ENCODE data around the gene ACVR1.

The ACVR1 gene

DNA sequence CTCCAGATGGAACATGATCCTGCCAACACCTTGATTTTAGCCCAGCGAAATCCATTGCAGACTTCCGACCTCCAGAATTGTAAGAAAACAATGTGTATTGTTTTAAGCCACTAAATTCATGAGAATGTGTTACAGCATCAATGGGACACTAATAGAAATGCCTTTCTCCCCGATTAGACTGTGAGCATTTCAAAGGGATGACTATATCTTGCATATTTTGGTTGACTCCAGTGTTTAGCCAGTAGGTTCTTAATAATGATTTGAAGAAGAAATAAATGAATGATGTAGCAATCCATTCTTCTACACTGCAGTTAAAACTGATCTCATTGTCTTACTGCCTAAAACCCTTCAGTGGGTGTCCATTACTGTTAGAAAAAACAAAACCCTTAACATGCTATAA, 180.1 kb downstream of the ACVR1 start:
- Histone ChIP-seq H3K4me1 (ENCODE audit: insufficient read depth, poor library complexity, severe bottlenecking) (peaks cover 15% of the 10 kb centered on the region), H3K36me3 (ENCODE audit: low read depth) (no peaks in the 10 kb centered on the region), H3K4me3 (ENCODE audit: severe bottlenecking) (no peak overlapping the region), H3K9me3 (ENCODE audit: severe bottlenecking) (peaks cover under 1% of the 10 kb centered on the region), H3K27ac (ENCODE audit: poor library complexity, severe bottlenecking) (no peak overlapping the region), H3K27me3 (ENCODE audit: insufficient read depth, poor library complexity, severe bottlenecking) (no peaks in the 10 kb centered on the region)
- no peak for ATAC-seq (ENCODE audit: low read depth)
- TF ChIP-seq, protein P1, sequence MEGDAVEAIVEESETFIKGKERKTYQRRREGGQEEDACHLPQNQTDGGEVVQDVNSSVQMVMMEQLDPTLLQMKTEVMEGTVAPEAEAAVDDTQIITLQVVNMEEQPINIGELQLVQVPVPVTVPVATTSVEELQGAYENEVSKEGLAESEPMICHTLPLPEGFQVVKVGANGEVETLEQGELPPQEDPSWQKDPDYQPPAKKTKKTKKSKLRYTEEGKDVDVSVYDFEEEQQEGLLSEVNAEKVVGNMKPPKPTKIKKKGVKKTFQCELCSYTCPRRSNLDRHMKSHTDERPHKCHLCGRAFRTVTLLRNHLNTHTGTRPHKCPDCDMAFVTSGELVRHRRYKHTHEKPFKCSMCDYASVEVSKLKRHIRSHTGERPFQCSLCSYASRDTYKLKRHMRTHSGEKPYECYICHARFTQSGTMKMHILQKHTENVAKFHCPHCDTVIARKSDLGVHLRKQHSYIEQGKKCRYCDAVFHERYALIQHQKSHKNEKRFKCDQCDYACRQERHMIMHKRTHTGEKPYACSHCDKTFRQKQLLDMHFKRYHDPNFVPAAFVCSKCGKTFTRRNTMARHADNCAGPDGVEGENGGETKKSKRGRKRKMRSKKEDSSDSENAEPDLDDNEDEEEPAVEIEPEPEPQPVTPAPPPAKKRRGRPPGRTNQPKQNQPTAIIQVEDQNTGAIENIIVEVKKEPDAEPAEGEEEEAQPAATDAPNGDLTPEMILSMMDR (IDR thresholded peaks at IDR 0.05; ENCODE audit: poor library complexity, severe bottlenecking) = no peak
- DNase-seq (ENCODE audit: low spot score) = no peak

DNA sequence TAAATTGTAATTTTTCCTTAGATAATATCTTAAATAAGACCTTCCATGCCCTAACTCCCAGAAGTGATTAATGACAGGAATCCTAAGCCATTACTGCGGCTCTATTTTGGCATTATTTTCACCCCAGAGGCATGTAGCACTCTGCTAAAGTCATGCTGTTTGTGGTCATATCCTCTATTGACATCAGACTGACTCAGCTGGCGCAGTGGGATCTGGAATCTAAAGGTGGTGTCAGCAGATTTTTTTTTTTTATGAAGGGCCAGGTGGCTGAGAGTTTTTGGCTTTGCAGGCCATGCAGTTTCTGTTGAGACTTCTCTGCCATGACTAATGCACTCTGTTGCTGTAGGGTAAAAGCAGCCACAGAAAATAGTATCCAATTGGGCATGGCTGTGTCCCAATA, 183.4 kb downstream of the ACVR1 start:
- Histone ChIP-seq H3K9me3 (ENCODE audit: severe bottlenecking) (peaks cover 2% of the 10 kb centered on the region), H3K27me3 (ENCODE audit: insufficient read depth, poor library complexity, severe bottlenecking) (no peaks in the 10 kb centered on the region), H3K27ac (ENCODE audit: poor library complexity, severe bottlenecking) (peak overlapping the region; percentile 57), H3K36me3 (ENCODE audit: low read depth) (no peaks in the 10 kb centered on the region), H3K4me1 (ENCODE audit: insufficient read depth, poor library complexity, severe bottlenecking) (peaks cover 15% of the 10 kb centered on the region), H3K4me3 (ENCODE audit: severe bottlenecking) (no peak overlapping the region)
- DNase-seq (ENCODE audit: low spot score) (peak; percentile 81), ATAC-seq (ENCODE audit: low read depth) (peak; percentile 98)
- TF ChIP-seq, protein P1 (IDR thresholded peaks at IDR 0.05; ENCODE audit: poor library complexity, severe bottlenecking) = no peak

DNA sequence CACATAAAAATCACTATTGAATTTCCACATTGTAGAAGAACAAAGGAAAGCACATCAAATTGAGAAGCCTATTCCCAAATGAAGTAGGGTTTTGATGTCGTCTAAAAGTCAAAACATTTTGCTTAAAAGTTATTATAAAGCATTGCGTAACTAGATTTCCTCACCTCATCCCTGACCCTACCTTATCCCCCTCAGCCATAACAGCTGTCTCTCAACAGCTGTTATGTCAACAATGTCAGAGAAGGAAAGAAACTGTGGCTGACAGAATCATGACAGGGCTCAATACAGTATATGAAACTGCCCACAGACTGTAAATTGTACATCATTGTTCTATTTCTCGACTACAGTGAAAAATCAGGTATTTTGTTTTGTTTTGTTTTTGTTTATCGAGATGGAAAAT, 184.4 kb downstream of the ACVR1 start:
- TF ChIP-seq, protein P1 (IDR thresholded peaks at IDR 0.05; ENCODE audit: poor library complexity, severe bottlenecking) = no peak
- Histone ChIP-seq H3K27me3 (ENCODE audit: insufficient read depth, poor library complexity, severe bottlenecking) (no peaks in the 10 kb centered on the region), H3K4me1 (ENCODE audit: insufficient read depth, poor library complexity, severe bottlenecking) (peaks cover 15% of the 10 kb centered on the region), H3K27ac (ENCODE audit: poor library complexity, severe bottlenecking) (peak overlapping the region; percentile 57), H3K36me3 (ENCODE audit: low read depth) (no peaks in the 10 kb centered on the region), H3K9me3 (ENCODE audit: severe bottlenecking) (peaks cover 2% of the 10 kb centered on the region), H3K4me3 (ENCODE audit: severe bottlenecking) (no peak overlapping the region)
- no peak for ATAC-seq (ENCODE audit: low read depth)
- DNase-seq (ENCODE audit: low spot score) = no peak

- ATAC-seq (ENCODE audit: low read depth) (no peak), DNase-seq (ENCODE audit: low spot score) (no peak)
- H3K9me3 ChIP-seq (ENCODE audit: severe bottlenecking) = peaks cover 2% of the 10 kb centered on the region
- TF ChIP-seq, protein P1 (IDR thresholded peaks at IDR 0.05; ENCODE audit: poor library complexity, severe bottlenecking) = no peak
- no peaks in the 10 kb centered on the region for H3K36me3 ChIP-seq (ENCODE audit: low read depth)
- H3K4me3 ChIP-seq (ENCODE audit: severe bottlenecking) = no peak overlapping the region
- no peaks in the 10 kb centered on the region for H3K27me3 ChIP-seq (ENCODE audit: insufficient read depth, poor library complexity, severe bottlenecking)
- H3K4me1 ChIP-seq (ENCODE audit: insufficient read depth, poor library complexity, severe bottlenecking) = peaks cover 15% of the 10 kb centered on the region
- H3K27ac ChIP-seq (ENCODE audit: poor library complexity, severe bottlenecking) = no peak overlapping the region
Observed at GRCh38 chr2:157691131-157691530, 185.0 kb downstream of the ACVR1 start.
